HPDE6-E6E7 (cell line): ENCODE data around the gene BIN1.

Source experiments
- DNase-seq: peaks from one replicate; pipeline ENCODE4 v3.0.0; 2011; ENCODE audit warnings: missing footprints; ENCODE audit errors: extremely low spot score

BIN1 gene

DNA sequence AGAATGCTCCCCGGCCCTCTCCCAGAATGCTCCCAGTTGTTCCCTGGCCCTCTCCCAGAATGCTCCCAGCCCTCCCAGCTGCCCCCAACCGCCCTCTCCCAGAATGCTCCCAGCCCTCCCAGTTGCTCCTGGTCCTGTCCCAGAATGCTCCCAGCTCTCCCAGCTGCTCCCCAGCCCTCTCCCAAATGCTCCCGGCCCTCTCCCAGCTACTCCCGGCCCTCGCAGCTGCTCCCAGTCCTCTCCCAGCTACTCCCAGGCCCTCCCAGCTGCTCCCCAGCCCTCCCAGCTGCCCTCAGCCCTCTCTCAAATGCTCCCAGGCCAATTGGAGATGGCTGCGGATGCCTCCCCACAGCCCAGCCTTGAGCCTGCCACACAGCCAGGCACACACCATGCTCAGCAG lies 31.1 kb downstream of the BIN1 start:
- no peak for DNase-seq

DNA sequence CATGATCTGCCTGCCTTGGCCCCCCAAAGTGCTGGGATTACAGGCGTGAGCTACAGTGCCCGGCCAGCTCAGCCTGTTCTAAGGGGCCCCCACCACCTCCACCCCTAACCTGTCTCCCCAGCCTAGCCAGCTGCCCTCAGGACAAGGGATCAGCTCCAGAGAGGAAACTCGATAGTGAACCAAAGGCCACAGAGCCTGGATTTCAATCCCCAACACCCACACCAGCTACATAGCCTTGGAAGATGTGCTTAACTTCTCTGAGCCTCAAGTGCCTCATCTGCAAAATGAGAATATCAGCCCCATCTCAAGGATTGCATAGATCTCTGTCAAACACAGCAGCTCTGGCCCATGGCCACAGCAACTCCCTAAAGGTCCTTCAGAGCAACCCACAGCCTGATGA lies 32.0 kb downstream of the BIN1 start:
- no peak for DNase-seq

DNA sequence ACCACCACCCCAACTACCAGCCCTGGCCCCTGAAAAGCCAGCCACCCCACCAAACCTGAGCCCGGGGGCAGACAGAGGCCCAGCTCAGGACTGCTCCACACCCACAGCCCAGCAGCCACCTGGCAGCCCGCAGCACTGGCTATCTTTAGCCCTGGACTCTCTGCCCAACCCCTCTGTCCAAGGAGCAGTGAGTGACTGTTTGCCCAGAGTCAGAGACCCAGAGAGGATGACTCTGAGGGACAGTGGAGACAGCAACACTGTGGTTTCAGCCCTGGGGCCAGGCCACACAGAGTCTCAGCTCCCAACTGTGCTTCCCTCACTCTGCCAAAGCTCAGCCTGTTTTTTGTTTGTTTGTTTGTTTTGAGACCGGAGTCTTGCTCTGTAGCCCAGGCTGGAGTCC lies 32.6 kb downstream of the BIN1 start:
- no peak for DNase-seq

DNA sequence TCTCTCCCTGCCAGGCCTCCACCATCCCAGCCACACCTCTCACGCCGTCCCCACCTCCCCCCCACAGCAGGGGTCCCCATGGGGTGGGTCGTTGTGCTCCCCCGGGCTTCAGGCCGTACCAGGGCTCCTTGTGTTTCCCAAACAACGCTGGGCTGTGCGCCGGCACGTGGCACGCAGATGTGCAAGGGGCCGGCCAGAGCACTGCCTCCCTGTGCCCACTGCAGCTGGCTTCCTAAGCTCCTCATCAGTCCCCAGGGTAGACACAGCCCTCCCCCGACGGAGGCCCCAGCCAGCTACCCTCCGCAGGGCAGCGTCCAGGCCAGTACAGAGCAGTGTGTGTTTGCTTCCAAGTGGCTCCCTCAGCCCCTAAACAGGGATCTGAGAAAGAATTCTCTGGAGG lies 34.0 kb downstream of the BIN1 start:
- DNase-seq, result no peak

DNA sequence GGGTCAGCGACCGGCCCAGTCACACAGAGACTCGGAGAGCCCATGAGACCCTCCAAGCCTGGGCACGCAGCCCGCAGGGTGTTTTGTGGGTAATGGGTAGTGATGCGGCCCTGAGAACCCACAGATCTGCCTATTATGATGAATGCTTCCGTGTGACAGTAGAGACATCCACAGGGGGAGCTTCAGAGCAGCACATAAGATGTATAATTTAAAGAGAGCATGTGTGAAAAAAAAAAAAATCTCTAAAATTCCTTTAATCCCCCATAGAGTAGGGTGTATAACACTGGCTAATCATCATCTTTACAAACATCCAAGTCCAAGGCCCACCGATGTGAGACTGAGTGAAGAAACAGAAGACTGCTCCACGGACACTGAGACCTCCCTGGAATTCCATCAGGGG lies 34.6 kb downstream of the BIN1 start:
- no peak for DNase-seq

DNA sequence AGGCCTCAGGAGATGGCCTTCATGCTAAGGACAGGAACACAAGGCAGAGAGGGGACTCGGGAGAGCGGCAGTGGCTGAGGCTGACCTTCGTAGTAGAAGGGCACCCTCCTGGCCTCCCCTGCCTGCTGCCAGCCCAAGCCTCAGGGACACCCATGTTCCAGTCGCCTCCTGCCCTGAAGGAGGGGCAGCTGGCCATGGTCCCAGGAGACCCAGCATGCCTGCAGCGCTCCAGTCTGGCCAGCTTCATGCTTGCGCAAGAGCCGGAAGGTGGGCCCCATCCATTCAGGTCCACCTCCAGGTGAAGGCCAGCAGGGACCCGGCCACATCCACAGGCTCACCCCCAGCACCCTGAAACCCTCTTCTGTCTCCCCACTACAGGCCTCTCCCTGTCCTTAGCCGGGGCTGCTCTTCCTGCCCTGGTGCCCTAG lies 35.0 kb downstream of the BIN1 start:
- no peak for DNase-seq

DNA sequence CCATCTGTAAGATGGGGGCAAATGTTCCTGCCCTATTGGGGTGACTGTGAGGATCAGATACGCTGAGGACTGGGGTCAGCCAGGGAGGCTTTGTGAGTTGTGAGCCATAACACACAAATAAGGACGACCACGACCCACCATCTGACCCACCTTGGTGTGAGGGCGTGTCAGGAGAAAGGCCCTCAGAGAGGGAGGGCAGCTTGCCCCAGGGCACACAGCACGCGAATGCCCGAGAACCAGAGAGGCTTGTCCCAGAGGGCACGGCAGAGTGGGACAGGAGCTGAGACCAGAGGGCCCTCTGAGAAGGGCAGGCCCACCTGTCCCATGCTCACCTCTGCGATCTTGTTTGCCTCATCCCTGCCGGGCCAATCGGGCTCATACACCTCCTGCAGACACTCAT lies 36.7 kb downstream of the BIN1 start:
- no peak for DNase-seq

DNA sequence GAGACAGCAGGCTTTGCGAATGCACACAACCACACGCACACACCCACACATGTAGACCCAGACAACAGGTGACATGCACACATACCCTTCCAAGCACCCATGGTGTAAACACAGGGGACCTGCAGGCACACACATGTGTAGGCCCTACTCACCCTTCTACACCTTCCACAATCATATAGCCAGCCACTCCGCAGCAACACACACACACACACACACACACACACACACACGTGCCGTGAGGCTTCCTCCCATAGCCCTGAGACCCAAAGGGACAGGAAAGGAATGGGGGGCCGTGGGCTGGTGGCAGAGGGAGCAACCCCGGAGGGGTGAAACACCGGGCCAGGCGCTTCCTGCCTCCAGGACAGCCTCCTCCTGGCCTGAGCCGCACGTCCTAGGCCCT lies 37.4 kb downstream of the BIN1 start:
- no peak for DNase-seq

DNA sequence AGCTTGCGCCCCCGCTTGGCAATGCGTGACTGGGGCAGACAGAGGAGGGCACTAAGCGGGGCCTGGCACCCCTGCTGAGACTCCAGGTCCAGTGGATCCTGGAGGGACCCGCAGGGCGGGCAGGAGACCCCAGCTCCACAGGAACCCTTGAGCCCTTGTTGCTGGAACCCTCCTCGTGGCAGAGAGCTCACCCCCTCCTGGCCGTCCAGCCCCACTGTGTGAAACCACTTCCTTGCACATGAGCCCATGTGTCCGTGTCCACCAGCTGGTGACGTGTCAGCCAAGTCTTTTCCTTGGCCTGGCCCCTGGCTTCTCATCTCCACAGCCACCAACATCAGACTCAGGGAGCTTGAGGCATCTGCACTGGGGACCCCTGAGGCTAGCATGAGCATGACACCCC lies 38.0 kb downstream of the BIN1 start:
- no peak for DNase-seq

DNA sequence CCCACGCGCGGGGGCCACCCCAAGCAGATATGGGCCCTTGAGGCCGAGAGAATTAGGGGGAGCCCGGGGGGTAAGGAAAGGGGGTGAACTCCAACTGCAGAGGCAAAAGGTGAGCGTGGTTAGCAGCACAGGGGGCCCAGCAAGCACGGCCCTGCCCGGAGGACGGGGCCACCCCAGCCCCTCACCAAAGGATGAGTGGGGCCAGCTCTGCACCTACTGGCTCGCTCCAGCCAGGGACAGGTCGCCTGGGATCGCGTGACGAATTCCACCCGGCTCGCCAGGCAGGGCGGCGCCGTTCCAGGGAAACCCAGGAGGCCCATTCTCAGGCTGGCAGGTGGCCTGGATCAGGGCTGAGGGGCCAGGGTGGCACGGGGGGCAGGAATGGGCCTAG lies 38.6 kb downstream of the BIN1 start:
- DNase-seq, result no peak

DNA sequence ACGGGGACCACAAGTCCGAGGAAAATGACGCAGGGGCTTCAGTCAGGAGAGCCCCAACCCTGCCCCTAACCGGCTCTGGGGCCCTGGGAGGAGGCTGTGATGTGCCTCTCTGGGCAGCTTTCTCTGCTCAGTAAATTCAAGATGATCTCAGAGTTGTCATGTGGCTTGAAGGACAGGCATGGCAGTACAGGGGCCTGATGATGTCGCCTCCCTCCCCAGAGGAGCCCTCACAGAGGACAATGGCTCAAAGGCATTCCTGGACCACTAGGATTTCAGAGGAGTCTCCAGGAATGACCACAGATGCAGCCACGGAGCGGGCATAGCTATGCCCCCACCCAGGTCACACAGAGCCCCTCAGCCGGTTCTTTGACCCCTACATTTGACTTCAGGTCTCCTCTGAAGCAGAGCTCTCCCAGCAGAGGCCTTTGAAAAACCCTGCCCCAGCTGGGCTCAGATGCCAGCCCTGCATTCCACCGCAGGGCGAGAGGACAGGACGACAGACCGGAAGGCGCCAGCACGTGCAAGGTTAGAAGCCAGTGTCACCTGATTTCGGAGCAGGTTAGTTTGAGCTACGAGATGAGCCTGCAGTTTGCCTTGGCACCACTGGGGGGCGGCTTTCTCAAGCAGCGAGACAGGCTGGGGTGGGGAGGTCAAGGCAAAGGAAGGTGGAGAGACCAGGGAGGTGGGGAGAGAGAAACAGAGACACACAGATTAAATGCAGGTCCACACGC lies 39.2 kb downstream of the BIN1 start:
- peak; percentile 43 for DNase-seq

DNA sequence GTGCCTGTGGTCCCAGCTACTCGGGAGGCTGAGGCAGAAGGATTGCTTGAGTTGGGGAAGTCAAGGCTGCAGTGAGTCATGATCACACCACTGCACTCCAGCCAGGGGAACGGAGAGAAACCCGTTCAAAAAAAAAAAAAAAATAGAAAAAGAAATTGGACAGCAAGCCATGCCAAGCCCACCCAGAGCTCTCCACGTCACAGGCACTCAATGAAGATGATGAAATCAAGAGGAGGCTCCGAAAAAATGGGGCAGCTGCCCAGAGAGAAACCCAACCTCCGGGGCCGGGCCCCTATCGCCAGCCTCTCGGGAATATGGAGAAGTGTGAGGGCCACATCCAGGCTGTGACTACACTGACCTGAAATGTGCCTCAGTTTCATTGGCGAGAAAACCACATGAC lies 40.0 kb downstream of the BIN1 start:
- DNase-seq, result no peak

DNA sequence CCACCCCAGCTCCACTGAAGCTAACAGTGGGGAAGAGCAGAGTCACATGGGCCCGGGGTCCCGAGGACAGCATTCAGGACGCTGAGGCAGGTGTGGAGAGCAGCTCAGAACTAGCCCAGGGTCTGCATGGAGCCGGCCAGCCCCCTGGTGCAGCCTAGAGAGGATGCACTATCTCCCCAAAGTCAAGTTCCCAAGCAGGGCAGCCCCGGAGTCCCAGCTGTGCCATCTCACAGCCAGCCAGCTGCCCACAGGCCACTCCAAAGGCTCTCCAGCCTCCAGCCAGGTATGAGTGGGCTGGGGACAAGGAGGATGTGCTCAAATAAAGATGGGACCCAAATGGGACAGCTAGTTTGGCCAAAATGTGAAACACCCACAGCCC lies 41.0 kb downstream of the BIN1 start:
- no peak for DNase-seq

DNA sequence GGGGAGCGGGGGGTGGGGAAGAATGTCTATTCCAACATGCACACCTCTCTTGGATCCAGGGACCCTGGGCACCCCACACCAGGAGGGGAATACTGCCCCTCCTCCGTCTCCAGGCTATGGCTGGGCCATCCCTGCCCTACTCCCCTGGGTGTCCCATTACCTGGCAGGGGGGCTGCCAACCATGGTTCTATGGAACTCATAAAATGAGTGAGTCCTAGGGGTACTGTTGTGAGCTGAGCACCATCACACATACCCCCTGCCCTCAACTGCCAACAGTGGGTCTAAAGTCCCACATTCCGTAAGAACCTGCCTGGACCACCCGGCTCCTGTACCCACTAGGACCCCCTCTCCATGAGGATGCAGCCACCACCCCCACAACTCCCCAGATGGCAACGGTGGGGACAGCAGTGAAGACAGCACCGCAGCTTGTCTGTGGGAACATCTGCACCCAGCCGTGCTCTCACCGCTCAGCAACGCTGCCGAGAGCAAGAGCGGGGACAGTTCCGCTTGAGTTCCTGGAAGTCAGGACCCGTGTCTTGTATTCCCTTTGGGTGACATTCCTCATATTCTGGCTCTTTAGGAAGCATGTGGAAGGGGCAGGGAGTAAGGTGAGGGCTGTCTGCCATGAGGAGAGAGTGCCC lies 41.5 kb downstream of the BIN1 start:
- no peak for DNase-seq

DNA sequence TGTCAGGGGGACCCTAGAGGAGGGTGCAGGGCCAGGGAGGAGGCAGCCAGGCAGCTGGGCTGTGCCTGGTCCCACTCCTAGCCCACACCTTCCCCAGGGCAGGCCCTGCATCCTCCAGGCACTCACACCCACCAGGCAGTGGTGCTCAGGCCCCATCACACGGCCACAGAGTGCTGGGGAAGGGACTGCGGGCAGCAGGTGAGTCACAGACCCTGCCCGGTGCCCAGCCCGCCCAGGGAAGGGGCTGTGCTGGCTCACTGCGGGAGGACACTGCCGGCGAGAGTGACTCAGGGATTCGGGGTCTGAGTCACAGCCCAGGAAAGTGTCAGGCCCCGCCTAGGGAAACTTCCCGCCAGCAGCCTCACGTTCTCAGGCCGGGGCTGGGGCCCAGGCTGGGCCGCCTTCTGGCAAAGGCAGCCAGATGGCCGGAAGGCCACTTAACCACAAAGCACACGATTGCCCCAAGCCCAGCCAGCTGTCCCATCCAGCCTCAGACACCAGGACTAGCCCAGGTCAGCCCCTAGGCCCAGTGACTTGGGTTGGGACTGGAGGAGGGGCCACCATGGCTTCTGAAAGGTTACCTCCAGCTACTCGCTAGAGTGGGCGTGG lies 42.2 kb downstream of the BIN1 start:
- DNase-seq, result peak; percentile 100

DNA sequence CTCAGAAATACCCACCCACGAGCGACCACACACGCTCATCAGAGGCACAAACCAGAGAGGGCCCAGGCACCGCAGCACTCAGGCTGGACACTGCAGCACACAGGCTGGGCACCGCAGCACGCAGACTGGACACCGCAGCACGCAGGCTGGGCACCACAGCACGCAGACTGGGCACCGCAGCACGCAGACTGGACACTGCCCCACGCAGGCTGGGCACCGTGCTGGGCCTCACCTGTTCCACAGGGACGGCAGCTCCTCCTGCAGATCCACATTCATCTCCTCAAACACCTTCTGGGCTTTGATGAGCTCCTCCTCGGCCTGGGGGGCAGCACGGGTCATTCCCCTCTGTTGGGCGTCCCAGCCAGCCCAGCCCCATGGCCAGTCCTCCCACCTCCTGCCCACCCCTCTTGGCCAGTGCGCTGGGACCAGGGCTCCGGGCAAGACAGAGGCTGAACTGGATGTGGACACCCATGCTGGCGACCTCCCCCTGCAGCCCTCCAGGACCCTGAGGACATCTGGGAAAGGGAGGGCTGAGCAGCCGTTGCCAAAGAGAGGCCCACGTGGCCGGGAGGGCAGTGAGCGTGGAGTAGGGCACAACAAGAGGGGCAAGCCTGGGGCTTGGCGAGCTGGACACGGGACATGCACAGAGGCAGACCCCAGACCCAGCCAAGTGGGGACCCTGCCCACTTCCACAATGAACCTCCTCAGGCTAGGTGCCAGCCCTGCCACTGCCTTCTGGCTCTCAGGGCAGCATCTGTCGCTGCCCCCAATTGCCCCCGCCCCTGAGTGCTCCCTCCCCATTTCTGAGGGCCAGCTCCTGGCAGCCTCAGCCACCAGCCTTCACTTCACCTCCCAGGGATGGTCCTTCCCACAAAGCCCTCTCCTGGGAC lies 43.0 kb downstream of the BIN1 start:
- no peak for DNase-seq

DNA sequence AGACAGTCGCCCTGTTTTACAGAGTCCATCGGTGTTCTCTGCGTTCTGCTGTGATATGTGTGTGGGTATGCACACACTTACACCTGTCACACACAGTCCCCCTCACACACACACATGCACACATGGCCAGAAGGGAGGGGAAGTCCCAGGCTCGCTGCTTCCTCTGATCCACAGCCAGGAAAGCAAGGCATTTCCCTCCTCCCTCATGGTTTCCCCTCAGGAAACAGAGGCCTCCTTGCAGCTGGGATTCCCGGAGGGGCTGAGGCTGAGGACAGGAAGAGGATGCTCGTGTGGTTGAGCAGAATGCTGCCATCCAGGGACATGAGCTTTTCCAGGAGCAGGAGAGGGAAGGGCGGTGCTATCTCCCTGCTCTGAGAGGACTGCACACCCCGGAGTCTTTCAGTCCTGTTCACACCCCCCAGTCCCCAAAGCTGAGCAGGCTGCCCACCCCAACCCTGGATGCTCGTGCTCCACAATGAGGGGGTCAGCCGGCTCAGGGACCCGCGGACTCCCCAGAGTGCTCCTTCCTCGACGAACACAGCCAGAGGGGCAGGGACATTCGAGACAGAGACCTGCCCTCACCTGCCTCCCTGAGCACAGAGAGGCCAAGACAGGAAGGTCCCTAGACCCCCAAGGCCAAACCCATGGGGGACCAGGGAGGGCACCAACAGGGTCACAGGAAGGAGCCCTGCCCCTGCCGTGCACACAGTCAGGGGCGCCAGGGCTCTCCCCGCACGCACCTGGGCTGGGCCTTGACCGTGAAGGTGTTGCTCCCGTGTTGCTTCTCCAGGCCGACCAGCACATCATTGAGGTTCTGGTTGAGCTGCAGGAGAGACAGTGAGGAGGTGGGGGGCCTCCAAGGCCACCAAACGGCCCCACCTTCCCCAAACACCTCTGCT lies 45.3 kb downstream of the BIN1 start:
- no peak for DNase-seq

DNA sequence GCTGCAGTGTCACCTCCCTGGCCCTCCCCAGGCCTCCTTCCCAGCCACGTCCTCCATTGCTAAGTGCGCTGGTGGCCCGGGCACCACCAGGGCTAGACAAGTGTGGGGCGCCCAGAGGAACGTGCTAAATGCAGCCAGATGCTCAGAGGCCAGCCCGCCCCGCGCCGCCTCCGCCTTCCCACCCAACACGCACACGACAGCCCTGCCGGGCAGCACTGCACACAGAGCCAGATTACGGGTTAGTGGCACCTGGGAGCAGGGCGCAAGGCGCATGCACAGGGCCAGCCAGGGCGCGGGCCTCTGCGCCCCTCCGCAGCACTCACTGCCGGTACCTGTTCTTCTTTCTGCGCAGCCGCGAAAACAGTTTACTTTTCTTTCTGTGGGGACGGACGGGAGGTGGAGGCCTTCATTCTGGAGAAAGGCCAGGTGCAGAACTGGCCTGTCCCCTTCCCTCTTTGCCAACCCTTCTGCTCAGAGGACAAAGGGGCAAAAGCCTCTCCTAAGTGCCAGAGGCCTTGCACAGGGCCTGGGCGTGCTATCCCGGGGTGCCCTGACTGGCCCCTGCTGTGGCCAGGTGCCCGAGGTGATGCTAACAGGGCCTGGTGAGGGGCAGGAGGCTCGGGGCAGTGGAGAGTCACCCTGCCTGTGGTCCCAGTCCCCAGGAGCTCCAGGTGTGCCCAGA lies 46.5 kb downstream of the BIN1 start:
- DNase-seq, result no peak

DNA sequence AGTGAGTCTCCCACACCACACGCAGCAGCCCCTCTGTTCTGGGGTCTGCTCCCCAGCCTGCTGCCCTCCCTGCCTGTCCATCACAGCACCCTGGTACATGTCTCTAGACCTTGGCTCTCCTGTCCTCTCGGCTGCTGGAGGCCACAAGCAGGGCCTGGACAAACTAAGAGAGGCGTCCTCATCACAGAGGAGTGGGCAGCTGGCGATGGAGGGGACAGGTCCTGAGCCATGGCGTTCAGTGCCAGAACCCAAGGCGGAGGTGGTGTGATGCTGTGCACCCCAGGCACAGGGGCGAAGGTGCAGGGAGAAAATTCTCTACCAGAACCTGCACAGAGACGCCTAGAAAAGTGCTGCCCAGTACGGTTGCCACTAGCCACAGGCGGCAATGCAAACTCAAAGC lies 47.4 kb downstream of the BIN1 start:
- no peak for DNase-seq

DNA sequence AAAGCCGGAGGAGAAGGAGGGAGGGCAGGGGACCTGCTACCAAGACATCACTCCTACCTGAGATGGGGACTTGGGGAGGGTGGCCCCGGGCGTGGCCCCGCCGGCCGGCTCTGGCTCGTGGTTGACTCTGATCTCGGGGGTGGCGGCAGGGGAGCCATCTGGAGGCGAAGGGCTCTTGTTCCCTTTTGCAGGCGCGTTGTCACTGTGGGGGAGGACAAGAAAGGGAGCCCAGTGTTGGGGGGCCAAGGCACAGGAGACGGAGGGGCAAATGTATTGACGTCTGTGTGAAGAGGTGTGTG lies 48.1 kb downstream of the BIN1 start:
- DNase-seq, result no peak
